HepG2 (cell line): Measurements from ENCODE around the gene IFNL1. TPM values are rescaled to one million over a fixed set of nuclear protein-coding genes. Genes with fewer than 3 reads are reported as not detected.

Experiments used
- ATAC-seq: fragments of 200-7000 bp; cut with Tn5 transposase; 3 replicates; pipeline ENCODE4 v1.9.1; 2020; ENCODE audit warnings: mild to moderate bottlenecking, moderate library complexity
- BruUV-seq: library from RNA; stranded (reverse); fragments of 400-500 nt; replicated peaks from 2 replicates; lab custom pipeline; 2021; lab: Mats Ljungman, UMichigan
- CTCF ChIA-PET: fragments of 300-600 bp; formaldehyde crosslinking; extraction: SDS; loops from one replicate; lab custom pipeline; 2021; ENCODE audit warnings: low total read pairs, inconsistent platforms, low intra/inter-chr PET ratio; lab: Yijun Ruan, JAX
- POLR2A ChIA-PET: fragments of 350-600 bp; sonication (Branson Sonifier 250); formaldehyde crosslinking; loops from one replicate; lab custom pipeline; 2020; ENCODE audit warnings: antibody characterized with exemption, inconsistent platforms; lab: Yijun Ruan, JAX
- DNase-seq: peaks from one replicate; pipeline ENCODE4 v3.0.0-alpha.2; 2015; ENCODE audit warnings: low spot score
- FAIRE-seq: peaks from 3 replicates; lab custom pipeline; 2011; peaks lifted over from hg19 to GRCh38; lab: Jason Lieb, UNC
- H2AFZ ChIP-seq: one replicate; pipeline ENCODE4 v1.6.1; 2011; ENCODE audit warnings: low read length, inconsistent platforms
- H3K27ac ChIP-seq: fragments of 300-600 bp; 3 replicates; pipeline ENCODE4 v1.8.0; 2011; ENCODE audit warnings: mixed run types, mild to moderate bottlenecking, mixed read lengths, low read length, inconsistent platforms; ENCODE audit not compliant: insufficient read depth; ENCODE audit errors: extremely low read length
- H3K27me3 ChIP-seq, 2 experiments: fragments of 200-600 bp in 1 of 2; 2 replicates in 1 of 2; 3 replicates in 1 of 2; pipeline versions ENCODE4 v1.6.0 to v1.8.0; 2011; ENCODE audit warnings: low read length in 2 of 2, mild to moderate bottlenecking in 2 of 2, moderate library complexity in 2 of 2, inconsistent platforms in 1 of 2; ENCODE audit not compliant: insufficient read depth in 2 of 2, control insufficient read depth in 1 of 2
- H3K36me3 ChIP-seq, 2 experiments: fragments of 200-600 bp in 1 of 2; replicated peaks in 1 of 2; 2 replicates in 1 of 2; 3 replicates in 1 of 2; pipeline versions ENCODE4 v1.5.1 to v1.8.0; 2011; ENCODE audit warnings: low read length in 2 of 2, inconsistent platforms in 1 of 2; ENCODE audit not compliant: insufficient read depth in 2 of 2, control insufficient read depth in 1 of 2
- H3K4me1 ChIP-seq: 2 replicates; pipeline ENCODE4 v1.5.1; 2012; ENCODE audit warnings: low read length, inconsistent platforms; ENCODE audit not compliant: insufficient read depth
- H3K4me2 ChIP-seq: 2 replicates; pipeline ENCODE4 v1.6.0; 2011; ENCODE audit warnings: low read depth, low read length, inconsistent platforms
- H3K4me3 ChIP-seq, 3 experiments: fragments of 200-600 bp in 1 of 3; sonication (generic), shearing (Covaris generic) in 1 of 3; replicated peaks in 1 of 3; 2 replicates each; pipeline ENCODE4 v1.5.1; 2011 to 2016; ENCODE audit warnings: low read length in 3 of 3, inconsistent platforms in 2 of 3, low read depth in 2 of 3, mild to moderate bottlenecking in 2 of 3, control low read depth in 1 of 3, mixed read lengths in 1 of 3; ENCODE audit not compliant: insufficient read depth in 1 of 3
- H3K79me2 ChIP-seq: one replicate; pipeline ENCODE4 v1.6.1; 2011; ENCODE audit warnings: low read length, inconsistent platforms; ENCODE audit not compliant: insufficient read depth
- H3K9ac ChIP-seq: 2 replicates; pipeline ENCODE4 v1.6.0; 2011; ENCODE audit warnings: mild to moderate bottlenecking, low read depth, low read length, inconsistent platforms; ENCODE audit not compliant: insufficient read depth
- H3K9me3 ChIP-seq: 2 replicates; pipeline ENCODE4 v1.5.1; 2012; ENCODE audit warnings: mild to moderate bottlenecking, low read length
- H4K20me1 ChIP-seq: 2 replicates; pipeline ENCODE4 v1.6.0; 2011; ENCODE audit warnings: inconsistent platforms, mild to moderate bottlenecking, low read length, moderate library complexity; ENCODE audit not compliant: insufficient read depth
- FOXA3 ChIP-seq: IDR thresholded peaks from 2 replicates; pipeline ENCODE4 v1.6.1; 2016; ENCODE audit warnings: missing genetic modification reagents, missing compliant biosample characterization
- GLI4 ChIP-seq: sonication (generic); formaldehyde crosslinking; IDR thresholded peaks from 2 replicates; pipeline ENCODE4 v1.5.1; 2020; ENCODE audit warnings: missing genetic modification reagents, mild to moderate bottlenecking, moderate library complexity, borderline replicate concordance
- MLXIP ChIP-seq: sonication (generic); formaldehyde crosslinking; IDR thresholded peaks from 2 replicates; pipeline ENCODE4 v1.9.0; 2021; ENCODE audit warnings: missing genetic modification reagents, borderline replicate concordance
- NFE2 ChIP-seq: sonication (generic); formaldehyde crosslinking; IDR thresholded peaks from 2 replicates; pipeline ENCODE4 v1.4.0; 2020; ENCODE audit warnings: missing genetic modification reagents
- SETDB1 ChIP-seq: sonication (generic); formaldehyde crosslinking; IDR thresholded peaks from 2 replicates; pipeline ENCODE4 v1.5.1; 2020; ENCODE audit warnings: missing genetic modification reagents, mild to moderate bottlenecking, borderline replicate concordance
- TCF12 ChIP-seq, 2 experiments: fragments of 450-650 bp in 1 of 2; sonication (generic) in 1 of 2; formaldehyde crosslinking in 1 of 2; IDR thresholded peaks; 2 replicates each; pipeline versions ENCODE4 v1.6.1 to v1.8.0; 2017 to 2022; ENCODE audit warnings: antibody characterized with exemption in 1 of 2, mild to moderate bottlenecking in 1 of 2, missing genetic modification reagents in 1 of 2, moderate library complexity in 1 of 2
- ZMYM3 ChIP-seq: sonication (generic); formaldehyde crosslinking; IDR thresholded peaks from 2 replicates; pipeline ENCODE4 v1.5.1; 2020; ENCODE audit warnings: mild to moderate bottlenecking, missing genetic modification reagents
- WGBS: methylation state at CpG from one replicate; pipeline ENCODE4 v1.1.6; 2017; ENCODE audit warnings: low lambda C conversion rate; 5-methylcytosine and 5-hydroxymethylcytosine counted together
- in situ Hi-C: cut with HindIII; loops from 2 replicates; pipeline ENCODE4 v1.10.0; 2017; ENCODE audit warnings: low pct_unique_long_range_greater_than_20kb; ENCODE audit not compliant: extremely low pct_ligation_motif_present
- intact Hi-C: fragments of 100-400 bp; cut with micrococcal nuclease; formaldehyde crosslinking; loops from one replicate; pipeline ENCODE4 v1.10.0; 2022; ENCODE audit not compliant: unreplicated experiment
- polyA plus RNA-seq, 8 experiments: library from polyadenylated mRNA; depleted of rRNA in 3 of 8; stranded (reverse) in 7 of 8; unstranded in 1 of 8; fragments of >200 nt; fragmentation: Illumina TruSeq in 4 of 8; extraction: Trizol in 4 of 8; gene quantifications; 2 replicates each; pipeline versions ENCODE4 v1.2.1 to v1.2.3, GENCODE V29; 2011 to 2016; ENCODE audit warnings: low read depth in 4 of 8, missing spikeins in 1 of 8, mixed read lengths in 1 of 8; ENCODE audit not compliant: insufficient read depth in 1 of 8
- total RNA-seq, 5 experiments: library from RNA; depleted of rRNA; stranded (reverse); fragments of >200 nt; fragmentation: Illumina TruSeq; extraction: Trizol; gene quantifications; 2 replicates each; pipeline ENCODE4 v1.2.3, GENCODE V29; 2016; ENCODE audit warnings: low read depth in 1 of 5
- TF ChIP-seq, protein P1 (sequence below): sonication (generic); formaldehyde crosslinking; IDR thresholded peaks from 2 replicates; pipeline ENCODE4 v1.9.0; 2021; ENCODE audit warnings: mild to moderate bottlenecking, missing genetic modification reagents

Gene IFNL1
- total and polyA plus RNA-seq, 2 of the 13 experiments (the other 11 are each of a cell fraction or from before 2014, with no cell fraction given), result not detected

GRCh38 chr19:39336483-39336882 is 40.3 kb downstream of the IFNL1 start:
- DNase-seq (no peak), ATAC-seq (no peak), FAIRE-seq (no peak)
- H3K79me2 ChIP-seq, result no peaks in the 10 kb centered on the region
- peaks cover 61% of the 10 kb centered on the region for H3K4me1 ChIP-seq
- H4K20me1 ChIP-seq, result no peaks in the 10 kb centered on the region
- CTCF ChIA-PET, result no interaction called here
- WGBS, result 39% methylated on average over 3 of the region's 3 CpGs
- no peak overlapping the region for H3K4me3 ChIP-seq
- H3K27me3 ChIP-seq, result no peaks in the 10 kb centered on the region; a peak in 1 of 5 replicates
- H3K9me3 ChIP-seq, result no peaks in the 10 kb centered on the region
- H3K4me2 ChIP-seq, result no peak overlapping the region; the same call in 1 of the 2 replicates
- H3K9ac ChIP-seq, result no peak overlapping the region
- no peak overlapping the region for H3K27ac ChIP-seq
- TF ChIP-seq SETDB1 (CRISPR knock-in tag) (no peak), MLXIP (no peak), TCF12 (IDR thresholded peaks at IDR 0.05) (no peak), TCF12 (CRISPR knock-in tag; IDR thresholded peaks at IDR 0.05) (no peak), FOXA3 (no peak)
- no peak overlapping the region for H2AFZ ChIP-seq
- intact Hi-C loops (no loop called here), in situ Hi-C loops (no loop called here)
- H3K36me3 ChIP-seq, result no peaks in the 10 kb centered on the region
- POLR2A ChIA-PET, result no interaction called here
- BruUV-seq, result no TSS peak

DNA sequence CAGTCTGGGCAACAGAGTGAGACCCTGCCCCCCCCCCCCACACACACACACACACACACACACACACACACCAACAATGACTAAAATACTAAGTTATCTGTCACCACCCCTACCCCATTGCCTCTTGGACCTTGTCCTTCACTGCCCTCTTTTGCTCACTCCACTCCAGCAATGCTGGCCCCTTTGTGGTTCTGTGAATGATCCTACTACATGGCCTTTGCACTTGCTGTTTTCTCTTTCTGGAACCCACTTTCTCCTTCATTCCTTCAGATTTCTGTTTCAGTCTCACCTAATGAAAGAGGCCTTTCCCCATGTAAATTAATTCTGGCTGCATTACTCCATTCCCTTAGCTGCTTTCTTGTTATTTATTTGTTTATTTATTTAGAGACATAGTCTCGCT is 43.5 kb downstream of the IFNL1 start:
- Histone ChIP-seq H3K9ac (no peak overlapping the region), H4K20me1 (no peaks in the 10 kb centered on the region), H3K27ac (peak overlapping the region; percentile 8), H3K36me3 (0 out of 5 replicates have a peak, but pooled peaks cover 0 to under 1% of the 10 kb centered on the region in 2 experiments), H3K9me3 (no peaks in the 10 kb centered on the region), H3K4me1 (peaks cover 67% of the 10 kb centered on the region), H3K4me2 (peak overlapping the region; percentile 36), H2AFZ (no peak overlapping the region), H3K79me2 (peaks cover 20% of the 10 kb centered on the region), H3K27me3 (no peaks in the 10 kb centered on the region; a peak in 1 of 5 replicates), H3K4me3 (no peak overlapping the region)
- ChIA-PET CTCF (no interaction called here), POLR2A (no interaction called here)
- WGBS, result 57% methylated on average over 1 of the region's 1 CpG
- no TSS peak for BruUV-seq
- ATAC-seq (no peak), FAIRE-seq (no peak), DNase-seq (peak; percentile 20)
- intact Hi-C loops, result loop anchor here (5.0 kb wide), 1 partner anchor 73 kb away; the partner anchor contains the start of gene PLEKHG2
- in situ Hi-C loops, result no loop called here
- no peak for TF ChIP-seq GLI4 (CRISPR knock-in tag)
- TF ChIP-seq ZMYM3, result 0 out of 2 replicates have a peak, but pooled peaks have one; percentile 33
- TF ChIP-seq, protein P1, sequence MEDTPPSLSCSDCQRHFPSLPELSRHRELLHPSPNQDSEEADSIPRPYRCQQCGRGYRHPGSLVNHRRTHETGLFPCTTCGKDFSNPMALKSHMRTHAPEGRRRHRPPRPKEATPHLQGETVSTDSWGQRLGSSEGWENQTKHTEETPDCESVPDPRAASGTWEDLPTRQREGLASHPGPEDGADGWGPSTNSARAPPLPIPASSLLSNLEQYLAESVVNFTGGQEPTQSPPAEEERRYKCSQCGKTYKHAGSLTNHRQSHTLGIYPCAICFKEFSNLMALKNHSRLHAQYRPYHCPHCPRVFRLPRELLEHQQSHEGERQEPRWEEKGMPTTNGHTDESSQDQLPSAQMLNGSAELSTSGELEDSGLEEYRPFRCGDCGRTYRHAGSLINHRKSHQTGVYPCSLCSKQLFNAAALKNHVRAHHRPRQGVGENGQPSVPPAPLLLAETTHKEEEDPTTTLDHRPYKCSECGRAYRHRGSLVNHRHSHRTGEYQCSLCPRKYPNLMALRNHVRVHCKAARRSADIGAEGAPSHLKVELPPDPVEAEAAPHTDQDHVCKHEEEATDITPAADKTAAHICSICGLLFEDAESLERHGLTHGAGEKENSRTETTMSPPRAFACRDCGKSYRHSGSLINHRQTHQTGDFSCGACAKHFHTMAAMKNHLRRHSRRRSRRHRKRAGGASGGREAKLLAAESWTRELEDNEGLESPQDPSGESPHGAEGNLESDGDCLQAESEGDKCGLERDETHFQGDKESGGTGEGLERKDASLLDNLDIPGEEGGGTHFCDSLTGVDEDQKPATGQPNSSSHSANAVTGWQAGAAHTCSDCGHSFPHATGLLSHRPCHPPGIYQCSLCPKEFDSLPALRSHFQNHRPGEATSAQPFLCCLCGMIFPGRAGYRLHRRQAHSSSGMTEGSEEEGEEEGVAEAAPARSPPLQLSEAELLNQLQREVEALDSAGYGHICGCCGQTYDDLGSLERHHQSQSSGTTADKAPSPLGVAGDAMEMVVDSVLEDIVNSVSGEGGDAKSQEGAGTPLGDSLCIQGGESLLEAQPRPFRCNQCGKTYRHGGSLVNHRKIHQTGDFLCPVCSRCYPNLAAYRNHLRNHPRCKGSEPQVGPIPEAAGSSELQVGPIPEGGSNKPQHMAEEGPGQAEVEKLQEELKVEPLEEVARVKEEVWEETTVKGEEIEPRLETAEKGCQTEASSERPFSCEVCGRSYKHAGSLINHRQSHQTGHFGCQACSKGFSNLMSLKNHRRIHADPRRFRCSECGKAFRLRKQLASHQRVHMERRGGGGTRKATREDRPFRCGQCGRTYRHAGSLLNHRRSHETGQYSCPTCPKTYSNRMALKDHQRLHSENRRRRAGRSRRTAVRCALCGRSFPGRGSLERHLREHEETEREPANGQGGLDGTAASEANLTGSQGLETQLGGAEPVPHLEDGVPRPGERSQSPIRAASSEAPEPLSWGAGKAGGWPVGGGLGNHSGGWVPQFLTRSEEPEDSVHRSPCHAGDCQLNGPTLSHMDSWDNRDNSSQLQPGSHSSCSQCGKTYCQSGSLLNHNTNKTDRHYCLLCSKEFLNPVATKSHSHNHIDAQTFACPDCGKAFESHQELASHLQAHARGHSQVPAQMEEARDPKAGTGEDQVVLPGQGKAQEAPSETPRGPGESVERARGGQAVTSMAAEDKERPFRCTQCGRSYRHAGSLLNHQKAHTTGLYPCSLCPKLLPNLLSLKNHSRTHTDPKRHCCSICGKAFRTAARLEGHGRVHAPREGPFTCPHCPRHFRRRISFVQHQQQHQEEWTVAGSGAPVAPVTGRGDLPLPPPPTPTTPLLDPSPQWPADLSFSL, result peak; percentile 68; the same call in 1 of the 2 replicates
- TF ChIP-seq NFE2 (CRISPR knock-in tag), result no peak
